IMR-90 (cell line): Measurements from ENCODE around the gene REXO1. TPM values are rescaled to one million over a fixed set of nuclear protein-coding genes. Genes with fewer than 3 reads are reported as not detected.

Source experiments
- ATAC-seq: fragments of 200-7000 bp; cut with Tn5 transposase; 2 replicates; pipeline ENCODE4 v1.9.1; 2020; ENCODE audit warnings: low read depth, mild to moderate bottlenecking, moderate library complexity
- BruUV-seq: library from RNA; stranded (reverse); fragments of 400-500 nt; replicated peaks from 2 replicates; lab custom pipeline; 2021; lab: Mats Ljungman, UMichigan
- CTCF ChIA-PET: fragments of 300-600 bp; formaldehyde crosslinking; extraction: SDS; loops from one replicate; lab custom pipeline; 2021; ENCODE audit warnings: antibody characterized with exemption; lab: Yijun Ruan, JAX
- POLR2A ChIA-PET: fragments of 300-600 bp; sonication (Branson Sonifier 250); formaldehyde crosslinking; loops from one replicate; lab custom pipeline; 2022; ENCODE audit warnings: antibody characterized with exemption; ENCODE audit not compliant: unreplicated experiment; lab: Charles Lee
- DNase-seq: peaks from one replicate; pipeline ENCODE4 v3.0.0; 2013
- H2AFZ ChIP-seq: replicated peaks from 2 replicates; pipeline ENCODE3; 2013; ENCODE audit warnings: low read length, mild to moderate bottlenecking; ENCODE audit not compliant: poor library complexity
- H2AK5ac ChIP-seq: 2 replicates; pipeline ENCODE4 v1.6.1; 2013; ENCODE audit warnings: low read depth, low read length, inconsistent platforms
- H2AK9ac ChIP-seq: replicated peaks from 2 replicates; pipeline ENCODE3; 2013; ENCODE audit warnings: mild to moderate bottlenecking, low read depth, low read length, moderate library complexity; ENCODE audit not compliant: poor library complexity
- H2BK120ac ChIP-seq: 2 replicates; pipeline ENCODE4 v1.6.1; 2013; ENCODE audit warnings: low read depth, low read length, inconsistent platforms
- H2BK15ac ChIP-seq: 3 replicates; pipeline ENCODE4 v1.6.1; 2013; ENCODE audit warnings: low read depth, low read length, inconsistent platforms
- H2BK20ac ChIP-seq: 2 replicates; pipeline ENCODE4 v1.6.1; 2013; ENCODE audit warnings: low read depth, mild to moderate bottlenecking, inconsistent platforms, low read length, moderate library complexity
- H2BK5ac ChIP-seq: 2 replicates; pipeline ENCODE4 v1.6.1; 2013; ENCODE audit warnings: mild to moderate bottlenecking, low read depth, low read length, inconsistent platforms; ENCODE audit not compliant: poor library complexity, severe bottlenecking
- H3K14ac ChIP-seq: replicated peaks from 2 replicates; pipeline ENCODE4 v1.6.1; 2013; ENCODE audit warnings: low read depth, low read length, inconsistent platforms
- H3K18ac ChIP-seq: 2 replicates; pipeline ENCODE4 v1.6.1; 2013; ENCODE audit warnings: low read depth, low read length, control low read depth
- H3K23ac ChIP-seq: 2 replicates; pipeline ENCODE4 v1.6.1; 2013; ENCODE audit warnings: low read depth, low read length, inconsistent platforms
- H3K27ac ChIP-seq: 2 replicates; pipeline ENCODE4 v1.5.1; 2013; ENCODE audit warnings: mild to moderate bottlenecking, control low read depth, low read length; ENCODE audit not compliant: insufficient read depth
- H3K27me3 ChIP-seq: 2 replicates; pipeline ENCODE4 v1.6.1; 2013; ENCODE audit warnings: low read length; ENCODE audit not compliant: control insufficient read depth, insufficient read depth
- H3K36me3 ChIP-seq: 2 replicates; pipeline ENCODE4 v1.6.1; 2013; ENCODE audit warnings: low read length, mixed read lengths; ENCODE audit not compliant: control insufficient read depth, insufficient read depth
- H3K4ac ChIP-seq: 2 replicates; pipeline ENCODE4 v1.6.1; 2013; ENCODE audit warnings: low read depth, low read length, inconsistent platforms
- H3K4me1 ChIP-seq: 2 replicates; pipeline ENCODE4 v1.6.1; 2013; ENCODE audit warnings: low read length, mixed read lengths; ENCODE audit not compliant: control insufficient read depth, insufficient read depth
- H3K4me2 ChIP-seq: 2 replicates; pipeline ENCODE4 v1.6.1; 2013; ENCODE audit warnings: low read depth, mild to moderate bottlenecking, control low read depth, low read length, moderate library complexity
- H3K4me3 ChIP-seq: 2 replicates; pipeline ENCODE4 v1.5.1; 2013; ENCODE audit warnings: low read depth, mild to moderate bottlenecking, control low read depth, low read length, moderate library complexity; ENCODE audit not compliant: insufficient read depth
- H3K56ac ChIP-seq: 2 replicates; pipeline ENCODE4 v1.6.1; 2013; ENCODE audit warnings: low read length, inconsistent platforms; ENCODE audit not compliant: insufficient read depth; ENCODE audit errors: extremely low read depth
- H3K79me1 ChIP-seq, 2 experiments: 2 replicates each; pipeline ENCODE4 v1.6.1; 2013; ENCODE audit warnings: low read length in 2 of 2, inconsistent platforms in 1 of 2, low read depth in 1 of 2
- H3K9ac ChIP-seq: 2 replicates; pipeline ENCODE4 v1.6.1; 2013; ENCODE audit warnings: low read depth, low read length, control low read depth
- H3K9me1 ChIP-seq: 2 replicates; pipeline ENCODE4 v1.6.1; 2013; ENCODE audit warnings: low read length, inconsistent platforms; ENCODE audit not compliant: insufficient read depth
- H3K9me3 ChIP-seq: 2 replicates; pipeline ENCODE4 v1.6.1; 2013; ENCODE audit warnings: low read length; ENCODE audit not compliant: control insufficient read depth, insufficient read depth
- H4K20me1 ChIP-seq: 2 replicates; pipeline ENCODE4 v1.6.1; 2013; ENCODE audit warnings: low read length, inconsistent platforms; ENCODE audit not compliant: insufficient read depth
- H4K5ac ChIP-seq: 2 replicates; pipeline ENCODE4 v1.6.1; 2013; ENCODE audit warnings: mild to moderate bottlenecking, low read depth, low read length, control low read depth
- H4K8ac ChIP-seq, 2 experiments: 2 replicates each; pipeline ENCODE4 v1.6.1; 2013; ENCODE audit warnings: low read depth in 2 of 2, low read length in 2 of 2, control low read depth in 1 of 2, inconsistent platforms in 1 of 2
- H4K91ac ChIP-seq: 2 replicates; pipeline ENCODE4 v1.6.1; 2013; ENCODE audit warnings: low read depth, low read length, inconsistent platforms; ENCODE audit not compliant: insufficient read depth
- CHD1 ChIP-seq: IDR thresholded peaks from 2 replicates; pipeline ENCODE4 v1.6.1; 2012; ENCODE audit warnings: low read depth, low read length, improper control_type of control experiment
- WGBS, 2 experiments: methylation state at CpG; one replicate each; pipeline versions ENCODE4 v1.1.5 to v1.1.7; 2013; ENCODE audit warnings: missing lambda C conversion rate in 2 of 2; ENCODE audit not compliant: insufficient read length in 1 of 2; ENCODE audit errors: extremely low coverage in 2 of 2; 5-methylcytosine and 5-hydroxymethylcytosine counted together
- dilution Hi-C: fragments of 300-500 bp; cut with HindIII; formaldehyde crosslinking; loops from one replicate; pipeline ENCODE4 v1.14.3; 2018; ENCODE audit warnings: low sequenced_read_pairs; ENCODE audit not compliant: unreplicated experiment
- in situ Hi-C: fragments of 300-500 bp; cut with MboI; formaldehyde crosslinking; loops from 3 replicates; pipeline ENCODE4 v1.14.3; 2019; ENCODE audit warnings: low sequenced_read_pairs, inconsistent platforms, mixed read lengths
- intact Hi-C: fragments of 100-400 bp; cut with micrococcal nuclease; formaldehyde crosslinking; loops from 2 replicates; pipeline ENCODE4 v1.10.0; 2022
- polyA plus RNA-seq, 3 experiments: library from polyadenylated mRNA; depleted of rRNA; stranded (reverse); fragments of >200 nt; gene quantifications; 2 replicates each; pipeline ENCODE4 v1.2.3, GENCODE V29; 2012; ENCODE audit warnings: low replicate concordance in 1 of 3
- total RNA-seq: library from RNA; depleted of rRNA; stranded (reverse); fragments of >200 nt; gene quantifications from 2 replicates; pipeline ENCODE4 v1.2.3, GENCODE V29; 2012
- TF ChIP-seq, protein P1 (sequence below): conservative IDR thresholded peaks from 2 replicates; pipeline ENCODE4 v1.5.1; 2012; ENCODE audit warnings: mild to moderate bottlenecking, low read depth, low read length, improper control_type of control experiment
- TF ChIP-seq, protein P2 (sequence below): fragments of 150-350 bp; IDR thresholded peaks from 2 replicates; pipeline ENCODE4 v1.6.1; 2016; ENCODE audit warnings: low read depth, mild to moderate bottlenecking, low read length, moderate library complexity, borderline replicate concordance

Gene REXO1
- total and polyA plus RNA-seq, 2 of the 4 experiments (the other 2 are of a cell fraction): 1.4 to 63.7 TPM

DNA sequence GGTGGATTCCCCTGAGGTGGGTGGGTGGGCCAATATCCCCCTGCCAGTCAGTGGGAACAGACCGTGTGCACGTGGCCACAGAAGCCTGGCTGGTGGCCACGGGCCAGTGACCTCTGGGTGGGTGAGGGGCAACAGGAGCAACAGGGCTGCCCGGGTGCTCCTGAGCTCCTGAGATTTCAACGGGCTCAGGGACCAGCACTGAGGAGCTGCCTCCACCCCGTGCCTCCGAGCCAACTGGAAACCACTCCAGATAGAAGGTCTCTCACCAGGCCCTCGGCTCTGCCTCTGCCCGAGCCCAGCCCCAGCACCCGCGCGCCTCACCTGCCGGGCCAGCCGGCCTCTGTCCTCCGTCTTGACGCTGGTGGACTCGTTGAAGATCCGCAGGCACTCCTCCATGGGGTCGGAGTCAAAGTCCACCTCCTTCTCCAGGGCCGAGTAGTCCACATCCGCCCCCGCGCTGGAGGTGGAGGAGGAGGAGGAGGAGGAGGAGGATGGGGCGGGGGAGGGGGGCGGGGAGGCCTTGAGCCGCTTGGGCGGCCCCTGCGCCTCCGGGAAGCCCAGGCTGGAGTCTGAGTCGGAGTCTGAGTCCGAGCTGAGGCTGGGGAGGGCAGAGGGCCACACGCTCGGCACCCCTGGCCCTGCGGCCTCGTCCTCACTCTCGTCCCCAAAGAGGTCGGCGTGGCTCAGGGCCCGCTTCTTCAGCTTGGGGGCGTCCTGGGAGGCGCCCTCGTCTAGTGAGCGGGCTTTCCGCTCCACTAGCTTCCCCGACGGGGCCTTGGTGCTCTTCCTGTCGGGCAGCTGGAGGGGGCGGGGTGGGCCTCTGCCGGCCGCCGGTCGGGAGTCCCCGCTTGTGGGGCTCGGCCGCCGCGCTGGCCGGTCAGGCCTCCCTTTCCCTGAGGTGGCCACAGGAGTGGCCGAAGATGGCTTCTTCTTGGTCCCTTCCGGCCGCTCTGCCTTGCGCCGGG is 21.4 kb downstream of the REXO1 start:
- Histone ChIP-seq H3K9ac (no peak overlapping the region), H3K27ac (no peak overlapping the region), H3K14ac (no peak overlapping the region), H4K8ac (no peak overlapping the region), H2BK120ac (no peak overlapping the region), H4K91ac (no peak overlapping the region), H3K23ac (no peak overlapping the region), H4K20me1 (peaks cover 30% of the 10 kb centered on the region), H2BK15ac (no peak overlapping the region), H3K4me3 (no peak overlapping the region), H3K9me1 (no peaks in the 10 kb centered on the region), H2AK9ac (no peak overlapping the region), H2AFZ (peak overlapping the region; percentile 32), H3K4ac (no peak overlapping the region), H3K79me1 (peaks cover 6 to 52% of the 10 kb centered on the region in 2 experiments), H2AK5ac (peak overlapping the region; percentile 33; the same call in 1 of the 2 replicates), H3K4me2 (no peak overlapping the region), H2BK20ac (no peak overlapping the region), H3K4me1 (peaks cover 4% of the 10 kb centered on the region; the same call in 1 of the 2 replicates), H3K56ac (no peak overlapping the region), H3K36me3 (peaks cover 27% of the 10 kb centered on the region; the same call in 1 of the 2 replicates), H3K9me3 (no peaks in the 10 kb centered on the region), H3K18ac (no peak overlapping the region), H4K5ac (no peak overlapping the region), H2BK5ac (no peak overlapping the region), H3K27me3 (no peaks in the 10 kb centered on the region)
- ChIA-PET POLR2A (no interaction called here), CTCF (interaction anchor here (0.5 to 1.3 kb wide), 4 partner anchors 11 to 281 kb away, joined by 3 to 17 read pairs (median 3); no protein-coding TSS in a partner anchor)
- ATAC-seq (peak; percentile 22), DNase-seq (no peak)
- dilution Hi-C loops (no loop called here), intact Hi-C loops (loop anchor here (1.0 kb wide), 1 partner anchor 15 kb away; the partner anchor contains the start of gene ATP8B3), in situ Hi-C loops (no loop called here)
- no TSS peak for BruUV-seq
- TF ChIP-seq, protein P1, sequence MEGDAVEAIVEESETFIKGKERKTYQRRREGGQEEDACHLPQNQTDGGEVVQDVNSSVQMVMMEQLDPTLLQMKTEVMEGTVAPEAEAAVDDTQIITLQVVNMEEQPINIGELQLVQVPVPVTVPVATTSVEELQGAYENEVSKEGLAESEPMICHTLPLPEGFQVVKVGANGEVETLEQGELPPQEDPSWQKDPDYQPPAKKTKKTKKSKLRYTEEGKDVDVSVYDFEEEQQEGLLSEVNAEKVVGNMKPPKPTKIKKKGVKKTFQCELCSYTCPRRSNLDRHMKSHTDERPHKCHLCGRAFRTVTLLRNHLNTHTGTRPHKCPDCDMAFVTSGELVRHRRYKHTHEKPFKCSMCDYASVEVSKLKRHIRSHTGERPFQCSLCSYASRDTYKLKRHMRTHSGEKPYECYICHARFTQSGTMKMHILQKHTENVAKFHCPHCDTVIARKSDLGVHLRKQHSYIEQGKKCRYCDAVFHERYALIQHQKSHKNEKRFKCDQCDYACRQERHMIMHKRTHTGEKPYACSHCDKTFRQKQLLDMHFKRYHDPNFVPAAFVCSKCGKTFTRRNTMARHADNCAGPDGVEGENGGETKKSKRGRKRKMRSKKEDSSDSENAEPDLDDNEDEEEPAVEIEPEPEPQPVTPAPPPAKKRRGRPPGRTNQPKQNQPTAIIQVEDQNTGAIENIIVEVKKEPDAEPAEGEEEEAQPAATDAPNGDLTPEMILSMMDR: no peak
- TF ChIP-seq, protein P2, sequence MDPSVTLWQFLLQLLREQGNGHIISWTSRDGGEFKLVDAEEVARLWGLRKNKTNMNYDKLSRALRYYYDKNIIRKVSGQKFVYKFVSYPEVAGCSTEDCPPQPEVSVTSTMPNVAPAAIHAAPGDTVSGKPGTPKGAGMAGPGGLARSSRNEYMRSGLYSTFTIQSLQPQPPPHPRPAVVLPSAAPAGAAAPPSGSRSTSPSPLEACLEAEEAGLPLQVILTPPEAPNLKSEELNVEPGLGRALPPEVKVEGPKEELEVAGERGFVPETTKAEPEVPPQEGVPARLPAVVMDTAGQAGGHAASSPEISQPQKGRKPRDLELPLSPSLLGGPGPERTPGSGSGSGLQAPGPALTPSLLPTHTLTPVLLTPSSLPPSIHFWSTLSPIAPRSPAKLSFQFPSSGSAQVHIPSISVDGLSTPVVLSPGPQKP: no peak
- no peak for TF ChIP-seq CHD1
- WGBS, 2 experiments: 74% methylated on average over 37 of the region's 63 CpGs; no CpG with 5 or more reads in 1 of the 2 experiments
